ENCODE results near the gene NOC4L.
"Not testable (repeated sequence)": the region's sequence is repeated elsewhere in the genome, so short reads cannot be mapped to it uniquely, and the experiment has no call there.

Gene NOC4L

DNA sequence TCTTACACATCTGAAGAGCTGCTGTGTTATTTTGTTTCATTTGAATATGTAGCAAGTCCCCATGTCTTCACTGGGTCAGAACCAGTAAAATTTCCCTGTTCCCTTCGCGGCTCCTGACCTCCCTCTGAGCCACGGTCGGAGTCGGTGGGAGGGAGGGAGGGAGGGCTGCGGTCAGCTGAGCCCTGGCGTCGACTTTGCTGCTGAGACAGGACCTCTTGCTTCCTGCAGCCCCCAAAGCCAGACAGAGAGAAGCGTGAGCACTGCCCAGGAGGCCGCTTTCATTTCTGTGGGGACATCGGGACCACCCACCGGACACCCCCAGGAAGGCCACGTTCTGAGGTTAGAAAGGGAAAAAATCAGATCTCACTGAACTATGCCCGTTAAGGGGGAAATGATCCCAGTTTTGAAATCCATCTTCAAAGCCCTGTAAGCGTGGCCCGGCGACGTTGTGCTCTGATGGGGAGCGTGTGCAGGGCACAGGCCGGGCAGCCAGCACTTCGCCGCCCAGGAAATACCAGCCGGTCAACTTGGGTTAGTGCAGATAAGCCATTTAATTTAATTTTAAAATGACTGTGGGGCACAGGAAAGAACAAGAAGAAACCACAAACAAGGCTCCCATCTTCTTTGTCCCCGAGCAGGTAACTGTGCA is 42.1 kb downstream of the NOC4L start:
- no peak for DNase-seq

DNA sequence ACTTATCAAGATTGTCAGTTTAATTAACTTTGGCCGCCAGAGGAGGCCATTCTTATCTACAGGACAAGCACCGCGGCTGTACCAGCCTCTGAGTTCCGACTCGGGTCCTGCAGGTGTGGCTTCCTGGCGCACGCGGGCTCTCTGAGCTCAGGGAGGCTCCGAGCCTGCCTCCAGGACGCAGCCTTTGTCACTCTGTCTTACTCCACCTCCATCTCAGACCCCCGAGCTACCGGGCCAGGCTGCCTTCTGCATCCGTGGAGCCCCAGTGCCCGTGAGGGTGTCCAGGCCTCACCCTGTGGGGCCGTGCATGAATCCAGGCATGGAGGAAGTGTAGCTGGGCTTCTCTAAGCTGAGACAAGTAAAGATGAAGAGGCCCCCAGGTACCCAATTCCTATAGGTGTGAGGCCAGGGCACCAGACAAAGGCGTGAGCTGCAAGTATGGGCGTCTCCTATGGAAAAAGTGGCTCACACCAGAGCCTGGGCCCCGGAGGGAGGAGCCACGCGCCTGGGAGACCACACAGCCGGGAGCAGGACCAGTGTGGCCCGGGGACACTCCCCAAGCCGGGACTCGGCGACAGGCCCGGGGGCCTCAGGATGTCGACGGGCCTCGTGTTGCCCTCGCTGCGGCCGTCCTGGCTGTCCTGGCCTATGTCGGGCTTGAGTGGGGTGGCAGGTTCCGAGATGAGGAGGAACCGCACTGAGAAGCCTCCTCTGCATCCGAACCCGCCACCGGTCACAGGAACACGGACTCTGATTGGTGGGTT is 42.8 kb downstream of the NOC4L start:
- DNase-seq, result no peak

DNA sequence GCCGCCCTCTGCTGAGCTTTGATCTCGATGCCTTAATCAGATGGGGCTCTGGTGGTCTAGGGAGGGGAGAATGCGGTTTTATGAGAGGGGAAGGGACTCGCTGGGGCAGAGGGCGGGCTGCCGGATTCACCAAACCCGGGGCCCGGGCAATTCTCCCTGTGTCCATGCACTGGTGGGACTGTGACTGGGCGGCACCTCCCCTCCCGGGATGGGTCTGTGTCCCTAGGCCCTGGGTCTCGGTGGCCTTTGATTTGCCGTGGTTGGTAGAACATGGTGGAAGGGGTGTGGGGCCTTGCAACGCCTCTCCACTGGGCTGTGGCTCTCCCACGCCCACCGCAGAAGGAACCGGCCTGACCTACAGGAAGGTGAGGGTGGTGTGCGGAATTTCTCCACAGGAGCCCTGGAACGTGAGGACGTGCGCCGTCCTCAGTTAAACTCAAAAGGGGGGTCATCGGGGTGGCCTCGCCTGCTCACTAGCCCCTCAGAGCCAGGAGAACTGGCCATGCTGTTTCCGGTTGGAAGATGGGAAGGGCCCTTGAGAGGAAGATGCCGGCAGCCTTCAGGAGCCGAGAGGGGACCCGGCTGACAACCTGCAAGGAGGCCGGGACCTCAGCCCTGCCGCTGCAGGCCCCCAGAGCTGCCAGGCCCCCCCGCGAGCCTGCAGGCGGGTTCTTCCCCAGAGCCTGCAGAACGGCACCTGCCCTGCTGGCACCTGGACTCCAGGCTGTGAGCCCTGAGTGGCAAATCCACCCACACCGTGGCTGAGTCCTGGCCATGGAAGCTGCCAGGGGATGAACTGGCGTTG is 43.6 kb downstream of the NOC4L start:
- no peak for DNase-seq

DNA sequence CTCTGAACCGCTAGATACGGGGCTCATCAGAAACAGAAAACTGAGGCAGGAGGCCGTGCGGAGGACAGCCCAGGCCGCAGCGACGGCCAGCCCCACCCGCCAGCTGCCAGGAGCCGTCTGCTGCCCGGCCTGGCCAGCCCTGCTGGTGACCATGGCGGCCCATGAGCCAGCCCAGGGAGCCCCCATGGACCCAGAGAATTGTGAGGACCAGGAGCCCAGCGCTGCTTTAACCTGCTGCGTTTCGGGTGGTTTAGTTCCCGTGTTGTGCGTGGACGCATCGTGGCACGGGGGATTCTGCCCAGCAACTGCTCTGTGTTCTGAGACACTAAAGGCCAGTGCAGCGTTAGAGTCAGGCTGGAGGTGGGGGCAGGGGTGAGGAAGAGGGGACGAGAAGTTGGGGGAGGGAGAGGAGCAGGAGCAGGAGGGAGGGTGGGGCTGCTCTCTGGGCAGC is 44.2 kb downstream of the NOC4L start:
- DNase-seq, result no peak

DNA sequence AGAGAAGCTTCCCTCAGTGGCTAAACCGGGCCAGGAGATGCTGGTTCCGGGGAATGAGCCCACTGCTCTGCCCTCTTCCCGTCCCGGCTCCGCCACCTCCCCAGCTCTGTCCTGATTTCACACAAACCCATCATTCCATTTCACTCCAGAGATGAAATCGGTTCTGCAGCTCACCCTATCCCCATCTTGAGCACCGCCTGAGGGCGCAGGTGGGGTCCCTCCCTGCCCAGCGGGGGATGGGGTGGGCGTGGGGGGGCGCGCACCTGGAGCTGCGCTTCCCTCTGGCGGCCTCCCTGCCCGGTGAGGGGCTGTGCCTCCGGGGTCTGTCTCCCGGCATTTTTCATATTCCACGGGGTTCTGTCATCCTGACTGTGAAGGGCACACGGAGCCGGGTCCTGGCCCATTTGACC is 44.7 kb downstream of the NOC4L start:
- no peak for DNase-seq

DNA sequence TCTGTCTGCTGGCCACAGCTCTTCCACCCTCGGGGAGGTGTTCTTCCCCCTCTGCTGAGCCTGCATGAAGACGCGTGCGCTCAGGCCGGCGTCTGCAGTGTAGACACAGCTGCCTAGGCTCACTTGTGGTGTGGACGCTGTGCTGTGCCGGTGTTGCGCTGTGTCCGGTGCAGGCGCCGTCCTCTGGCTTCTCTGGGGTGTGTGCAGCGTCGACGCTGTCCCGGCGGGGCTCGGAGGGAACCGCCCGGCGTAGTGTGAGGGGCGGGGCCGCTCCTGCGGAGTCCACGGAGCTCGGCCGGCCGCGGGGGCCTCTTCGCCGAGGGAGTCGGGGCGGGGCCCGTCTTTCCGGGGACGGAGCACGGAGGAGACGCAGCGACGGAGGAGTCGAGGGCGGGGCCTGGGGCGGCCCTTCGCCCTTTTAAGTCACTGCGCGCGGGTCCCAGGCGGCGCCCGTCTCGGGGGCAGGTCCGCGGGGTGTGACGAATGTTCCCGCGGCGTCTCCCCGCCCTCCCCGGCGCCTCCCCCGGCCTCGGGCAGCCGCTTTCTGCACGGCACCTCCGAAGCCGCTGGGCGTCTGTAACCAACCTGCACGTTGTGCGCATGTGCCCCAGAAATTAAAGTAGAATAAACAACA is 45.2 kb downstream of the NOC4L start:
- peak; percentile 93 for DNase-seq

DNA sequence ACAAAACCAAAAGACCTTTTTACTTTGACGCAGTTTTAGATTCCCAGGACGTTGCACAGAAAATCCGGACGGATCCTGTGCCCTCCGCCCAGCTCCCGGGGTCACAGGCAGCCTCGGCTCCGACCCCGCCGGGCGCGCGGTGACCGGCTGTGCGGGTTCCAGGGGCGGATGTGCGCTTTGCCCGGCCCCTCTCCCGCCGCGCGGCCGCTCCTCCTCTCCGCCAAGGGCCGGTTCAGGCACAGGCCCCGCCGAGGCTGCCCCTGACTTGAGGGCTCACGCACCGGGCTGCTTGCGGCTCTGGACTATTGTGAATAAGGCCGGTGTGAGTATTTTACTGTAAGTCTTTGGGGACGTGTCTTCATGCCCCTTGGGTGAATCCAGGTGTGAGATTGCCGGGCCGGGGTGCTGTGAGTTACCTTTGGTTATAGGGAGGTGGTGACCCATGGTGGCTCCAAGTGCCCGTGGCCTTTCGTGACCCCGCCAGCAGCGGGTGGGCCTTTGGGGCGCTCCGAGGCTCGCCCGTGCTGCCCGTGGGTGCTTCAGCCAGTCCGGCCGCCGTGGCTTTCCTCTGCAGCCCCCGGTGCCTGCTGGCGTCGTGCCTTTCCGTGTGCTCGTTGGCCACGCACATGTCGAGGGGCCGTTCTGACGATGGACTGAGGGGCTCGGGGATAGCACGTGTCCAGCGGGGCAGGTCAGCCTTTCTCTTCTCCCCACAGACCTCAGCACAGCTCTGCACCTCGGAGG is 45.9 kb downstream of the NOC4L start:
- DNase-seq, result peak; percentile 47

DNA sequence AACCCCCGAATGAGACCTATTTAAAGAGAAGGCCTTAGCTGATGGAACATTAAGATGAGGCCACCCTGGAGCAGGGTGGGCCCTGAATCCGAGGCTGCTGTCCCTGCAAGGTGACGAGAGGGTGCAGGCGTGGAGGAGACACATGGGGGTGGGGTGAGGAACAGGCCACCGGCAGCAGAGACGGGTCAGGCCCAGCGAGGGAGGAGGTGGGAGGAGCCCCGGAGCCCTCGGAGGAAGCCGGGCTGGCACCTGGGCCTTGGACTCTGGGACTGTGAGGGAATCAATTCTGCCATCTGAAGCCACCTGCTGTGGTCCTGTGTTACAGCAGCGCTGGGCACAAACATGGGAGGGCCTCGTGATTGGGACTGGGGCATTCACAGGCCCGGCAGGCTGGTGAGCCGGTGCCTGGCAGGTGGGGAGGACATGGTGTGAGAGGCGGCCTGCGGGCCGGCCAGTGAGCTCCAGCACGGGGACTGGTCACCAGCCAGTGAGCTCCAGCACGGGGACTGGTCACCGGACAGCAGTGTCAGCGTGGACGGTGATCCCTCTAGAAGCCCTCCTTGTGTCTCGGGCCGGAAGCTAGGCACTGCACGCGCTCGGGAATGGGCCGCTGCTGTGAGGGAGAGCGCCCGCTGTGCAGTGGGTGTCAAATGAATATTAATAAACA is 46.7 kb downstream of the NOC4L start:
- DNase-seq, result no peak

DNA sequence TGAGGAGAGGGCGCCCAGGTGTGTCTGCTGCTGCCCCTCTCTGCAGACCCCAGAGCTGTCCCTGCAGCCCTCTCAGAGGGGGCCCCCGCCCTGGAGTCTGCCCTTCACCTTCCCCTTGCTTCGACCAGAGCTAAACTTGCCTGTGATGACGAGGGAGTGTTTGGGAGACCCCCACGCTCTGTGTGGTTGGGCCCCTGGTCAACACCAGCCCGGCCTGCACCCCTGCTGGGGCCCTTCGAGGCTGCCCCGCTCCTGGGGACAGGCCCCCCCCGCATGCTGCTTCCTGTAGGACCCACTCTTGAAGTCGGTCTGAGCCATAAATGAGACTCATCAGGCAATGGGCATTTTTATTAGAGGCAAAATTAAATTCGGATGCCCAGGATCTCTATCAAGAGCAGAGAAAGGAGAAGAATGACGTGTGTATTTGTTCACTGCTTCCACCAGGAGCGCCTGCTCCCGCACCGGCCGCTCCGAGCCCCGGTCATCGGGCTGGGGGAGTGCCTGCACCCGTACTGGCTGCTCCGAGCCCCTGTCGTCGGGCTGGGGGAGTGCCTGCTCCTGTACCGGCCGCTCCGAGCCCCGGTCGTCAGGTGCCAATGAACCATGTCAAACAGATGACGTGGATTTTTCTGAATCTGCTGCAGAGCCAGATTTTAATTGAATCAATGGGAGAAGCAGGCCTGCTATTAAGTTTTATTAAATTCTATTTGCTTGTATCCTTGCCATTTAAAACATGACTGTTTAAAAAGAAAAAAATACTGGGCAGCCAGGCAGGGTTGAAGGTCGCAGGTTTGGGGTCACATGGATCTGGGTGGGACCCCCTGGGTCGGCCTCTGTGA is 47.7 kb downstream of the NOC4L start:
- DNase-seq, result no peak

DNA sequence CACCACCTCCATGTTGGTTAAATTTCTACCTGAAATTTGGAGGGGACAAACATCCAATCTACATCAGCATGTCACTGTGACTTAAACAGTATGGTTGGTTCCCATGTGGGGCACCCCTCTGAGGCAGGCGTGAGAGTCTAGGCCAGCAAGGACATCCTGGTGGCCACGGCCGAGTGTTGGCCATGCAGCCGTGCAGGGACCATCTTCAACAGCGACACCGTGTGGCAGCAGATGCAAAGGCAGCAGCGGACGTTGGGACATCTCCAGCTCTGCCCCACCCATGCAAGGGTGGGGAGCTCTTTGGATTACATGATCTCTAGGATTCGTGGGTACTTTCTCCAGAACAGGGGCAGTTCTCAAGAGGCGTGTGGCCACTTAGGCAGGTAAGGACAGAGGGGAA is 49.8 kb downstream of the NOC4L start:
- no peak for DNase-seq

DNA sequence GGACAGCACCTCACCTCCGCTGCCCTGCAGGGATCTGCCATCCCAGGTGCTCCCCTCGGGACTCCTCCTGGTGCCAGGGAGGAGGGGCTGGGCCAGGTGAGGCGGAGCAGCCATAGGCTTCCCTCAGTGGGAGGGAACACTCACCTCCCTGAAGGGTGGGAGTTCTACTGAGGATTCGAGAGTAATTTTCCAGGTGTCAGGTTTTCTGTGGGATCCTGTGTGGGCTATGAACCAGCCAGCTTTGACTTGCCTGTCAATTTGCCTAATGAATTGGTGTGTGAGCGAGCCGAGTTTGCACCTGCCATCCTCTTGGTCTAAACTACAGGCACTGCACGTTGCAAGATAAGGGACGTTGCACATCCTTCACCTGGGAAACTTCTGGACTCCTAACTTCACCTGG is 50.3 kb downstream of the NOC4L start:
- no peak for DNase-seq

DNA sequence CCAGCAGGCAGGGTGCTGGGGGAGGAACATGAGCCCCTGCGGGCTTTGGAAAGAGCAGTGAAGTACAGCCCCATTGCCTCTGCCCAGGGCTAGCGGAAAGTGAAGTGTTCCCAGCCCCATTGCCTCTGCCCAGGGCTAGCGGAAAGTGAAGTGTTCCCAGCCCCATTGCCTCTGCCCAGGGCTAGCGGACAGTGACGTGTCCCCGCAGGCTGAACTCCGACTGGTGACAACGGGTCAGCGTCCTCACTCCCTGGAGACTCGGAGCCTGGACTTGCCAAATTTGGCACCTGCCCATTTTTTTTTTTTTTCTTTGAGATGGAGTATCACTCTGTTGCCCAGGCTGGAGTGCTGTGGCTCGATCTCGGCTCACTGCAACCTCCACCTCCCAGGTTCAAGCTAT is 51.0 kb downstream of the NOC4L start:
- DNase-seq, result not testable (repeated sequence)

DNA sequence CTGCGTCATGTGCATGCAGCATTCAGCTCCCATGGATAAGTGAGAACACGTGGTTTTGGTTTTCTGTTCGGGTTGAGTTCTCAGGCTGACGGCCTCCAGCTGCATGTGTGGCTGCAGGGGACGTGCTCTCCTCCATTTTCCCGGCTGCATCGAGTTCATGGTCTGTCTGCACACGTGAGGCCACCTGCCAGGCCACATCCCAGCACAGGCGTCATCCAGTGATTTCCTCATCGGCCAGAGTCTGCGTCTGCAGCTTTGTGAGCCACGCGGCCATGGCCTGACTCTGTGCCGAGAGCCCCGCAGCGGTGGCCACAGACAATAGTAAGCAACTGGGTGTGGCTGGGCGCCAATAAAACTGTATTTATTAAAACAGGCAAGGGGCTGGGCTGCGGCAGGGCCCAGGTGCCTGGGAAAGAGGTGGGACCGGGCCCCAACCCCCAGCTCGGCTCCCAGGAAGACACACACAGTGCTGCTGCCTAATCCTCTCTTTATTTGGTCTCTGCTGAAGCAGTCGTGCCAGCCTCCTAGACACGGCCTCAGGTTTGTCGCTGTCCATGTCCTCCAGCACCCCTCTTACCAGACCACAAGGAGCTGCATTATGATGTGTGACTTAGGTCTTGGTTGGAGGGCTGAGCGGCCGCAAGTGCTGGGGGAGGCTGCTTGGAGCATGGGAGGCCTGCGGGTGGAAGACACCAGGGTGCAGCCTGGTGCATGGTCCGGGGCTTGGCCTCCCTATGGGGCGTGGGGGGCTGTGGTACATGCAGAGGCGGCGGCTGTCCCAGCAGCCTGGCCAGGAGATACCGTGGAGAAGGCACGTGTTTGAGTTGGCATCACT is 52.0 kb downstream of the NOC4L start:
- DNase-seq, result no peak

DNA sequence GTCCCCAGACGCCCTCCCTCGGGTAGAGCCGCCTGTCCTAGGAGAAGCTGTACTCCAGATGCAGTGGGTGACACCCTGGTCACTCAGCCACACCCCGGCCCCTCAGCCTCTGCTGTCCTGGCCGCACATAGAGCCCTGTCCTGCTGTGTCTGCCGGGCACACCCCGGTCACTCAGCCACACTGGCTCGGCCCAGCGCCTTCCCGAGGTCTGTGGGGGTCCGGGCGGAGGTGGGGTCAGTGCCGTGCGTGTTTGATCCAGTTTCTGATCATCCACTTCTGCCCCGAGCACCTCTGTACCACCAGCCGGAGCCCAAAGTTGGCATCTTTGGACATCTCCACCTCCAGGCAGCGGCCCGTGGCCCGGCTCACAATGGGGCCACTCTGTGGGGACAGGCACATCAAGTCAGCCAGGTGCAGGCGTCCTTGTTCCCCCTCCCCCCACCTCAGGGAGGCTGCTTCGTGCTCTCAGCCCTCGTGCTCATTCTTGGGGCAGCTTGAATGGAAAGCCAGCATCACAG is 52.7 kb downstream of the NOC4L start:
- DNase-seq, result no peak

DNA sequence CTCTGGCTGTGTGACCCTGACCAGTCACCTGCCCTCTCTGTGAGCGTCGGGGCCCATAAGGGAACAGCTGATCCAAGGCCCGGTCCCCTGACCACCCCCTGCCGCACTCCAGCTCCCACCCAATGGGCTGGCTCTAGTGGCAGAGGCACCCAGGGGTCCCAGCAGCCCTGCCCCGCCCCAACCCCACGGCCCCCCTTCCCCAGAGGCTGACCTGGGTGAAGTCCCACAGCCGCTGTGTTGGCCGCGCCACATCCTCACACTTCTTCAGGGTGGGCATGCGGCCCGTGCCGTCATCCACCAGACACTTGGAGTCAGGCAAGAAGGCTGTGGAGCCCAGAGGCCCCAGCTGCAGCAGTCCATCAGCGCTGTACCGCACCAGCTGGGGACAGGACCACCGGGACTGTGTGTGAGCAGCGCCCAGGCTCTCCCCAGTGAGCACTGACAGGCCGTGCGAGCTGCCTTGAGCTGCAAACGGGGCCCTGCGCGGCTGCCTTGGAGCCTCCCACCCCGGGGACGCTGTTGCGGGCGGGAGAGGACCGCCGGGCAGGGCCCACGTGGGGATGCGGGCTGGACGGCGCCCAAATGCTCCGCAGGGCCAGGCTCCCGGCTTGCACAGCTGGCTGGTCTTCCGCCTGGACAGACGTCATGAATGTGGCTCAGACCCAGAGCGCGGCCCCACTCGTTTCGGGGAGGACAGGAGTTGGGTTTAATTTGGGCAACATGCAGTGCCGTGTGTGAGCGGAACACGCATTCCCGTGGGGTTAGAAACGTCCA is 53.5 kb downstream of the NOC4L start:
- no peak for DNase-seq

DNA sequence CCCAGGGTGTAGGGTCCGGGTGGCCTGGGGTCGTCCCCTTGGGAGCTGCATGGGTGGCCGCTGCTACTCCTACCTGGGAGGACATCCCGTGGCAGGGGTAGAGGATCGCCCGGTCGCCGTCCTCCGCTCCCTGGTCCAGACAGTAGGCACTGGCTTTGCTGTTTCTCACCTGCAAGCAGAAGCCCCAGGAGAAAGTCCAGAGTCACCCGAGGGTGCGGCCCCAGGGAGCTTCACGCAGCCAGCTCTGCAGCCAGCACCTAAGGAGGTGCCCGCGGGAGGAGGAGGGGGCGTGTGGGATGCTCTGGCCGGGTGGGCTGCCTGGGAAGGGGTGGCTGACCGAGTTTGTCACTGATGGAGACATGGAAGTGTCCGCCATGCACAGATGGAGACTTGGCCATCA is 54.8 kb downstream of the NOC4L start:
- no peak for DNase-seq

DNA sequence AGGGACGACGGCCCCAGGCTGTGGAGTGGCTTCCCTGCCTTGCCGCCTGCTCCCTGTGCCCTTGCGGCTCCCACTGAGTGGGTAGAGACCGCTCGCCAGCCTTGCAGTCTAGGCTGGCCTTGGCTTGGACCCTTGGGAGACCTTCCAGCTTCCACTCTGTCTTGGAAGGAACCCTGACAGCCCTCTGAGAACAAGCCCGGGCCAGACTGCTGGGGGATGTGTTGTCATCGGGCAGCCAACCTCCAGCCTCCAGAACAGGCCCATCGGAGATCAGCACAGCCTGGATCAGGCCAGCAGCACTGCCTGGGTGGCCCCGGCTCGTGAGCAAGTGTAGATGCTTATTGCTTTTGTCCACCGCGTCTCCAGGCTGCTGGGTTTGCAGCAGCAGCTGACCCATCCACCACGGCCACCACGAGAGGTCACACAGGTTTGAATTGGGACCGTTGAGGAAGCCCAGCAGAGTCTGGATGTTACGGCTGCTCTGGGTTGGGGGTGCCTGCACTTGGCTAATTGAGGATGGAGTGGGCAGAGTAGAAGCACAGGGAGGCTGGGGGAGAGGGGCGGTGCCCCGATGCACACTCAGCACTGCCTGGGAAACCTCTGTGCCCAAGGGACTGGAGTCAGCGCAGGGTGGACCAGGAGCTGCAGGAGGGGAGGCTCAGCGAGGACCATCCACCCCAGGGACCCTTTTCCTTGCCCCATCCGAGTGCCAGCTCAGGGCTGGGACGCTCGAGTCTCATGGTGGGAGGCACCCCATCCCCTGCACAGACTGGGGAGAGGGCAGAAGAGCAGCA is 55.5 kb downstream of the NOC4L start:
- no peak for DNase-seq

DNA sequence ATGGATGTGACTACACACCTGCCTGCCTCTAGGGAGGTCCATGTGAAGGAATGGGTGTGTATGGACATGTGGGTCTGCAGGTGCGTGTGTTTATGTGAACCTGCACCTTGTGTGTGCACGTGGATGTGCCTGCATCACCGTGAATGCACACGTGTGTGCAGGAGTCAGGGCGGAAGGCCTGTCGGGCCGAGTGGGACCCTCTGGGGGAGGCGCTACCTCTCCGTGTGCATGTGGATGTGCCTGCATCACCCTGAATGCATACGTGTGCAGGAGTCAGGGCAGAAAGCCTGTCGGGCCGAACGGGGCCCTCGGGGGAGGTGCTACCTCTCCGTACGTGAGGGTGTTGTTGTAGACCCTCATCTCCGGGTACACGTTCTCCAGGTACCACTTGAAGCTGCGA is 56.5 kb downstream of the NOC4L start:
- no peak for DNase-seq
